ENCODE data around the gene ARHGEF33. TPM values are rescaled to one million over a fixed set of nuclear protein-coding genes. Genes with fewer than 3 reads are reported as not detected.

Gene ARHGEF33
- total and polyA plus RNA-seq, 2 of the 13 experiments (the other 11 are each of a cell fraction or from before 2014, with no cell fraction given), result 0.04 TPM; not detected in 1

DNA sequence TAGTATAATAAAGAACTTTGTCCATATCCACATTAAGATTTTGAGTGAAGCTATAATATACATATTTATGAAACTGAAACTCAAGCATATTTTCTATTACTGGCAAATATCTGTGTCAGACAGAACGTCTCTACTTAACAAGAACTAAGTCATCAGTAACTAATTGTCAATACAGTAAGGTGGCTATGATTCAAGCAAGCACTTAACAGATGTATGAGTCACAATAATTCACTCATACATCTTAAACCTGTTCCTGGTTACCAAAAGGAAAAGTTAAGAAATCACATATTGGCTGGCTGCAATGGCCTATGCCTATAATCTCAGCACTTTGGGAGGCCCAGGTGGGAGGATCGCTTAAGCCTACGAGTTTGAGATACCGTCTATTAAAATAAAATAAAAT, 135.2 kb downstream of the ARHGEF33 start:
- CTCF ChIA-PET (ENCODE audit: low intra/inter-chr PET ratio, low total read pairs), result no interaction called here
- no peak for FAIRE-seq

More for the DNA sequence above, 135.2 kb downstream of the ARHGEF33 start:
- no peaks in the 10 kb centered on the region; the same call in 1 of the 2 replicates for H4K20me1 ChIP-seq (ENCODE audit: insufficient read depth, low read length)
- no peak overlapping the region for H3K4me3 ChIP-seq (replicated peaks in 1 of 3; ENCODE audit: insufficient read depth in 1 of 3, low read depth in 2 of 3, low read length in 3 of 3)
- H2AFZ ChIP-seq (ENCODE audit: low read length), result no peak overlapping the region
- H3K79me2 ChIP-seq (ENCODE audit: insufficient read depth, low read length), result no peaks in the 10 kb centered on the region
- no peak overlapping the region for H3K4me2 ChIP-seq (ENCODE audit: low read depth, low read length)
- ATAC-seq (no peak), DNase-seq (ENCODE audit: low spot score) (no peak)
- H3K27ac ChIP-seq (ENCODE audit: extremely low read length, insufficient read depth, low read length), result no peak overlapping the region
- POLR2A ChIA-PET, result no interaction called here
- H3K9ac ChIP-seq (ENCODE audit: insufficient read depth, low read depth, low read length), result no peak overlapping the region
- H3K4me1 ChIP-seq (ENCODE audit: insufficient read depth, low read length), result no peaks in the 10 kb centered on the region
- no peaks in the 10 kb centered on the region for H3K9me3 ChIP-seq (ENCODE audit: low read length)
- intact Hi-C loops (cut with micrococcal nuclease; ENCODE audit: unreplicated experiment), result no loop called here
- 96% methylated on average over 4 of the region's 4 CpGs for WGBS (ENCODE audit: low lambda C conversion rate)
- no peak for TF ChIP-seq ZNF343 (CRISPR knock-in tag; IDR thresholded peaks at IDR 0.05)
- TF ChIP-seq ZNF740 (CRISPR knock-in tag; IDR thresholded peaks at IDR 0.05), result no peak
- no peak for TF ChIP-seq FOXP1 (IDR thresholded peaks at IDR 0.05)
- TF ChIP-seq FOXP1 (CRISPR knock-in tag; IDR thresholded peaks at IDR 0.05), result no peak
- no peak for TF ChIP-seq ESRRA (CRISPR knock-in tag; IDR thresholded peaks at IDR 0.05; ENCODE audit: low read depth)
- TF ChIP-seq TSC22D2 (CRISPR knock-in tag; IDR thresholded peaks at IDR 0.05; ENCODE audit: borderline replicate concordance), result no peak
- TF ChIP-seq, protein P1, sequence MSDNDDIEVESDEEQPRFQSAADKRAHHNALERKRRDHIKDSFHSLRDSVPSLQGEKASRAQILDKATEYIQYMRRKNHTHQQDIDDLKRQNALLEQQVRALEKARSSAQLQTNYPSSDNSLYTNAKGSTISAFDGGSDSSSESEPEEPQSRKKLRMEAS (IDR thresholded peaks at IDR 0.05), result no peak
- no peak for TF ChIP-seq HES4 (CRISPR knock-in tag; IDR thresholded peaks at IDR 0.05; ENCODE audit: borderline replicate concordance)
- no peak for TF ChIP-seq JARID2 (CRISPR knock-in tag; IDR thresholded peaks at IDR 0.05; ENCODE audit: insufficient replicate concordance)
- no peak for TF ChIP-seq HNRNPLL (IDR thresholded peaks at IDR 0.05; ENCODE audit: low read depth, low read length, poor library complexity, severe bottlenecking)
- in situ Hi-C loops (cut with HindIII; ENCODE audit: extremely low pct_ligation_motif_present, low pct_unique_long_range_greater_than_20kb), result no loop called here
- peaks cover 6 to 33% of the 10 kb centered on the region in 2 experiments for H3K36me3 ChIP-seq (replicated peaks in 1 of 2; ENCODE audit: control insufficient read depth in 1 of 2, insufficient read depth in 2 of 2, low read length in 2 of 2)
- no peaks in the 10 kb centered on the region for H3K27me3 ChIP-seq (ENCODE audit: control insufficient read depth in 1 of 2, insufficient read depth in 2 of 2, low read length in 2 of 2)
- no TSS peak for BruUV-seq (replicated peaks)

Small RNAs within 50 kb of the gene (small RNA-seq; reads per million reads assigned to genes)
- gene RN7SL96P (ENCODE audit: insufficient read depth in 2 of 3, insufficient read length in 3 of 3, low read depth in 2 of 3, low replicate concordance in 1 of 3) (0 reads per million in 3 experiments), gene RNU6-851P (ENCODE audit: insufficient read depth in 2 of 3, insufficient read length in 3 of 3, low read depth in 2 of 3, low replicate concordance in 1 of 3) (0 reads per million in 3 experiments)

Other genes with a start within 250 kb of the ARHGEF33 start
- 90.0 and 114 TPM in 2 replicates for gene GALM, start 223.8 kb upstream of the ARHGEF33 start, total RNA-seq (2016; rRNA removed; fragmentation: Illumina TruSeq; extraction: Trizol)
- 60.3 and 65.5 TPM in 2 replicates for gene GALM, start 223.8 kb upstream of the ARHGEF33 start, polyA plus RNA-seq (2011; rRNA removed)
- 275 and 377 TPM in 2 replicates for gene SRSF7, start 138.5 kb upstream of the ARHGEF33 start, total RNA-seq (2016; rRNA removed; fragmentation: Illumina TruSeq; extraction: Trizol)
- 154 and 172 TPM in 2 replicates for gene SRSF7, start 138.5 kb upstream of the ARHGEF33 start, polyA plus RNA-seq (2011; rRNA removed)
- gene GEMIN6, start 111.7 kb upstream of the ARHGEF33 start, total RNA-seq (2016; rRNA removed; fragmentation: Illumina TruSeq; extraction: Trizol), result 43.2 and 62.7 TPM in 2 replicates
- 13.0 and 14.4 TPM in 2 replicates for gene GEMIN6, start 111.7 kb upstream of the ARHGEF33 start, polyA plus RNA-seq (2011; rRNA removed)
- gene DHX57, start 13.9 kb upstream of the ARHGEF33 start, total RNA-seq (2016; rRNA removed; fragmentation: Illumina TruSeq; extraction: Trizol), result 24.2 and 33.3 TPM in 2 replicates
- gene DHX57, start 13.9 kb upstream of the ARHGEF33 start, polyA plus RNA-seq (2011; rRNA removed), result 9.2 and 10.3 TPM in 2 replicates
- gene MORN2, start 13.9 kb upstream of the ARHGEF33 start, total RNA-seq (2016; rRNA removed; fragmentation: Illumina TruSeq; extraction: Trizol), result 28.0 and 38.6 TPM in 2 replicates
- 4.6 and 7.0 TPM in 2 replicates for gene MORN2, start 13.9 kb upstream of the ARHGEF33 start, polyA plus RNA-seq (2011; rRNA removed)
- 20.8 and 26.6 TPM in 2 replicates for gene SOS1, start 231.2 kb downstream of the ARHGEF33 start, total RNA-seq (2016; rRNA removed; fragmentation: Illumina TruSeq; extraction: Trizol)
- 39.5 and 60.4 TPM in 2 replicates for gene SOS1, start 231.2 kb downstream of the ARHGEF33 start, polyA plus RNA-seq (2011; rRNA removed)